ENCODE measurements around the gene SORCS3.

The SORCS3 gene

DNA sequence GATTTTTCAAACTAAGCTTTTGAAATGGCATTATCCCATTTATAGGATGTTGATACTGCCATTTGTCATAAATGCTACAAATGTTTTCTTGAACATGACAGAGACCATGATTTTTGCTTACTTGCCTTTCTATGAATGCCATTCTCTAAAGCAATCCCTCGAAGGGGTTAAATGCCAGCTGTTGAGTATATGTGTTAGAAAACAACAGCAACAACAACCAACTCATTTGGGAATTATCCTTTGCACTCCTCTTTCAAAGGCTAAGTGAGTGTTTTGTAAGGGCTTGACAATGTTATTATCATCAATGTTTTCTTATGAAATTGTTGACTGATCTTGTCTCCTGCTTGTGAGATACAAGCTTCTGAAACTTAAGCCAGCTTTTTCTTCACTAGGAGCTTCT, 529.4 kb downstream of the SORCS3 start:
- Histone ChIP-seq H2AFZ (ENCODE audit: low read depth, low read length, severe bottlenecking) (no peak overlapping the region), H3K9ac (ENCODE audit: low read length) (no peak overlapping the region), H3K9me3 (ENCODE audit: insufficient read depth, low read length) (no peaks in the 10 kb centered on the region), H3K36me3 (ENCODE audit: low read length) (no peaks in the 10 kb centered on the region), H3K27me3 (ENCODE audit: low read length) (no peaks in the 10 kb centered on the region), H3K4me3 (ENCODE audit: insufficient read depth, low read length, poor library complexity, severe bottlenecking) (no peak overlapping the region), H3K9me2 (replicated peaks; ENCODE audit: insufficient read depth, low read length) (no peaks in the 10 kb centered on the region), H3K79me2 (ENCODE audit: insufficient read depth, low read length) (no peaks in the 10 kb centered on the region), H4K20me1 (ENCODE audit: low read depth, low read length) (no peaks in the 10 kb centered on the region), H3K27ac (ENCODE audit: low read depth, low read length) (no peak overlapping the region), H3K4me2 (ENCODE audit: low read depth, low read length, poor library complexity, severe bottlenecking) (no peak overlapping the region), H3F3A (ENCODE audit: insufficient read depth) (no peaks in the 10 kb centered on the region)
- no peak for TF ChIP-seq EZH2phosphoT487 (conservative IDR thresholded peaks at IDR 0.05; ENCODE audit: low read length)
- TF ChIP-seq, protein P1, sequence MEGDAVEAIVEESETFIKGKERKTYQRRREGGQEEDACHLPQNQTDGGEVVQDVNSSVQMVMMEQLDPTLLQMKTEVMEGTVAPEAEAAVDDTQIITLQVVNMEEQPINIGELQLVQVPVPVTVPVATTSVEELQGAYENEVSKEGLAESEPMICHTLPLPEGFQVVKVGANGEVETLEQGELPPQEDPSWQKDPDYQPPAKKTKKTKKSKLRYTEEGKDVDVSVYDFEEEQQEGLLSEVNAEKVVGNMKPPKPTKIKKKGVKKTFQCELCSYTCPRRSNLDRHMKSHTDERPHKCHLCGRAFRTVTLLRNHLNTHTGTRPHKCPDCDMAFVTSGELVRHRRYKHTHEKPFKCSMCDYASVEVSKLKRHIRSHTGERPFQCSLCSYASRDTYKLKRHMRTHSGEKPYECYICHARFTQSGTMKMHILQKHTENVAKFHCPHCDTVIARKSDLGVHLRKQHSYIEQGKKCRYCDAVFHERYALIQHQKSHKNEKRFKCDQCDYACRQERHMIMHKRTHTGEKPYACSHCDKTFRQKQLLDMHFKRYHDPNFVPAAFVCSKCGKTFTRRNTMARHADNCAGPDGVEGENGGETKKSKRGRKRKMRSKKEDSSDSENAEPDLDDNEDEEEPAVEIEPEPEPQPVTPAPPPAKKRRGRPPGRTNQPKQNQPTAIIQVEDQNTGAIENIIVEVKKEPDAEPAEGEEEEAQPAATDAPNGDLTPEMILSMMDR (IDR thresholded peaks at IDR 0.05; ENCODE audit: insufficient read depth, low read length, poor library complexity, severe bottlenecking): no peak

- H3K4me2 ChIP-seq (ENCODE audit: low read depth, low read length, poor library complexity, severe bottlenecking): no peak overlapping the region
These were observed 530.9 kb downstream of the SORCS3 start for GRCh38 chr10:105171945-105172344.

GRCh38 chr10:105181626-105182025, 540.5 kb downstream of the SORCS3 start:
- Histone ChIP-seq H4K20me1 (ENCODE audit: low read depth, low read length) (no peaks in the 10 kb centered on the region), H3K27ac (ENCODE audit: low read depth, low read length) (no peak overlapping the region), H3K9me2 (replicated peaks; ENCODE audit: insufficient read depth, low read length) (no peaks in the 10 kb centered on the region), H3K4me3 (ENCODE audit: insufficient read depth, low read length, poor library complexity, severe bottlenecking) (no peak overlapping the region), H3K9me3 (ENCODE audit: insufficient read depth, low read length) (no peaks in the 10 kb centered on the region), H3K27me3 (ENCODE audit: low read length) (no peaks in the 10 kb centered on the region), H3K9ac (ENCODE audit: low read length) (no peak overlapping the region), H2AFZ (ENCODE audit: low read depth, low read length, severe bottlenecking) (no peak overlapping the region), H3K79me2 (ENCODE audit: insufficient read depth, low read length) (no peaks in the 10 kb centered on the region), H3F3A (ENCODE audit: insufficient read depth) (no peaks in the 10 kb centered on the region), H3K36me3 (ENCODE audit: low read length) (no peaks in the 10 kb centered on the region), H3K4me2 (ENCODE audit: low read depth, low read length, poor library complexity, severe bottlenecking) (no peak overlapping the region)
- TF ChIP-seq, protein P1 (IDR thresholded peaks at IDR 0.05; ENCODE audit: insufficient read depth, low read length, poor library complexity, severe bottlenecking): no peak

More at GRCh38 chr10:105171945-105172344, 530.9 kb downstream of the SORCS3 start:
- Histone ChIP-seq H3K27me3 (ENCODE audit: low read length) (no peaks in the 10 kb centered on the region), H4K20me1 (ENCODE audit: low read depth, low read length) (no peaks in the 10 kb centered on the region), H2AFZ (ENCODE audit: low read depth, low read length, severe bottlenecking) (no peak overlapping the region), H3K9ac (ENCODE audit: low read length) (no peak overlapping the region), H3K79me2 (ENCODE audit: insufficient read depth, low read length) (no peaks in the 10 kb centered on the region), H3K9me3 (ENCODE audit: insufficient read depth, low read length) (no peaks in the 10 kb centered on the region), H3K9me2 (replicated peaks; ENCODE audit: insufficient read depth, low read length) (no peaks in the 10 kb centered on the region), H3K4me3 (ENCODE audit: insufficient read depth, low read length, poor library complexity, severe bottlenecking) (no peak overlapping the region), H3K36me3 (ENCODE audit: low read length) (no peaks in the 10 kb centered on the region), H3K27ac (ENCODE audit: low read depth, low read length) (no peak overlapping the region), H3F3A (ENCODE audit: insufficient read depth) (no peaks in the 10 kb centered on the region)
- TF ChIP-seq EZH2phosphoT487 (conservative IDR thresholded peaks at IDR 0.05; ENCODE audit: low read length): no peak
- TF ChIP-seq, protein P1 (IDR thresholded peaks at IDR 0.05; ENCODE audit: insufficient read depth, low read length, poor library complexity, severe bottlenecking): no peak
